HEK293T (cell line): ENCODE measurements around the gene TMPRSS9.

Experiments used
- BHLHE40 ChIP-seq: fragments of 450-650 bp; IDR thresholded peaks from 2 replicates; pipeline ENCODE4 v1.6.1; 2016; ENCODE audit warnings: mild to moderate bottlenecking, moderate library complexity, borderline replicate concordance
- ELF4 ChIP-seq: fragments of 450-650 bp; IDR thresholded peaks from 2 replicates; pipeline ENCODE4 v1.6.1; 2017; ENCODE audit warnings: antibody characterized with exemption
- FOXA1 ChIP-seq: fragments of 450-650 bp; IDR thresholded peaks from 2 replicates; pipeline ENCODE4 v1.6.1; 2016; ENCODE audit warnings: mild to moderate bottlenecking
- FOXK2 ChIP-seq: fragments of 450-650 bp; IDR thresholded peaks from 2 replicates; pipeline ENCODE4 v1.6.1; 2016; ENCODE audit warnings: mild to moderate bottlenecking
- L3MBTL2 ChIP-seq: fragments of 450-650 bp; conservative IDR thresholded peaks from 2 replicates; pipeline ENCODE4 v1.6.1; 2016; ENCODE audit warnings: mild to moderate bottlenecking
- LEF1 ChIP-seq: fragments of 450-650 bp; IDR thresholded peaks from 2 replicates; pipeline ENCODE4 v1.6.1; 2017; ENCODE audit warnings: mild to moderate bottlenecking, borderline replicate concordance
- NFRKB ChIP-seq: fragments of 450-650 bp; IDR thresholded peaks from 2 replicates; pipeline ENCODE4 v1.6.1; 2016; ENCODE audit warnings: mild to moderate bottlenecking, moderate library complexity
- PKNOX1 ChIP-seq: fragments of 450-650 bp; IDR thresholded peaks from 2 replicates; pipeline ENCODE4 v1.6.1; 2016
- SP1 ChIP-seq: fragments of 450-650 bp; IDR thresholded peaks from 2 replicates; pipeline ENCODE4 v1.6.1; 2017

- TF ChIP-seq ELF4: no peak
- TF ChIP-seq LEF1: no peak
- TF ChIP-seq L3MBTL2: no peak
- TF ChIP-seq FOXA1: no peak
- no peak for TF ChIP-seq SP1
- TF ChIP-seq NFRKB: no peak
- TF ChIP-seq FOXK2: no peak
- TF ChIP-seq BHLHE40: no peak
- no peak for TF ChIP-seq PKNOX1
These were observed 27.6 kb downstream of the TMPRSS9 start for GRCh38 chr19:2387367-2388288.
